GM19468 (cell line): ENCODE data around the gene PLCD1.

Experiments used
- ATAC-seq: cut with Tn5 transposase; IDR thresholded peaks from one replicate; pipeline ENCODE4 v1.9.1; 2021; ENCODE audit warnings: mild to moderate bottlenecking, moderate library complexity, moderate number of reproducible peaks; ENCODE audit not compliant: unreplicated experiment; ENCODE audit errors: extremely low read depth

The PLCD1 gene

GRCh38 chr3:38019658-38020341 is 9.6 kb downstream of the PLCD1 start:
- no peak for ATAC-seq

GRCh38 chr3:38018296-38019266 is 10.9 kb downstream of the PLCD1 start:
- no peak for ATAC-seq

GRCh38 chr3:38017445-38018295 is 11.8 kb downstream of the PLCD1 start:
- ATAC-seq, result no peak

GRCh38 chr3:38016847-38017444 is 12.5 kb downstream of the PLCD1 start:
- no peak for ATAC-seq

- no peak for ATAC-seq
Observed at GRCh38 chr3:38016410-38016809, 13.0 kb downstream of the PLCD1 start.

GRCh38 chr3:38015984-38016383 is 13.5 kb downstream of the PLCD1 start:
- ATAC-seq, result no peak

- no peak for ATAC-seq
Observed at GRCh38 chr3:38015485-38015884, 14.0 kb downstream of the PLCD1 start.

GRCh38 chr3:38011111-38011510 is 18.3 kb downstream of the PLCD1 start:
- no peak for ATAC-seq

GRCh38 chr3:38009807-38010591 is 19.4 kb downstream of the PLCD1 start:
- ATAC-seq, result no peak

GRCh38 chr3:38008971-38009580 is 20.4 kb downstream of the PLCD1 start:
- ATAC-seq, result no peak

GRCh38 chr3:38008191-38008701 is 21.2 kb downstream of the PLCD1 start:
- no peak for ATAC-seq

- ATAC-seq, result no peak
Observed at GRCh38 chr3:38007754-38008090, 21.7 kb downstream of the PLCD1 start.

GRCh38 chr3:38006445-38006995 is 22.9 kb downstream of the PLCD1 start:
- ATAC-seq, result no peak

- ATAC-seq, result no peak
Observed at GRCh38 chr3:38006031-38006430, 23.4 kb downstream of the PLCD1 start.

GRCh38 chr3:38005076-38006020 is 24.1 kb downstream of the PLCD1 start:
- no peak for ATAC-seq

- no peak for ATAC-seq
Observed at GRCh38 chr3:38004415-38005075, 24.9 kb downstream of the PLCD1 start.
